Measurements from ENCODE around the gene KLF17. TPM values are rescaled to one million over a fixed set of nuclear protein-coding genes. Genes with fewer than 3 reads are reported as not detected.

The KLF17 gene
- total and polyA plus RNA-seq, 2 of the 8 experiments (the other 6 are each of a cell fraction or from before 2014, with no cell fraction given): not detected

DNA sequence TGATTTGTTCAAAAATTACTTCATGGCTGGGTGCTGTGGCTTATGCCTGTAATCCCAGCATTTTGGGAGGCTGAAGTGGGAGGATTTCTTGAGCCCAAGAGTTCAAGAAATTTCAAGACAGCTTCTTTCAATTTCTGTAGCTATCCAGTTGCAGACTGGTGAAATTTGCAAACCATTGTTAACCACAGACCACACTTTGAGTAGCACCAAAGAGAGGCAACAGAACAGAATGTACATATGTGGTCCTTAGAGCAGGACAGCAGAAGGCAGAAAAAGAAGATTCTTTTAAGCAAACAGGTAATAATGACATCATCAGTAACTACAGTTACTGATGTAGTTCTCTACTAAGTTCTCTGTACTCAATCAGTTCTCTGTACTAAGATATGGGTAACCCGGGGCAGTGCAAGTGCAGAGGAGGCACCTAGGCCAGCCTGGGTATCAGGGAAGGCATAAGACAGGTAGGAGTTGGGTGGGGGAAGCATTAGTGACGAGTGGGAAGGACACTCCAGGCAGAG is 5.5 kb upstream of the KLF17 start (continued):
- TF ChIP-seq, protein P1, sequence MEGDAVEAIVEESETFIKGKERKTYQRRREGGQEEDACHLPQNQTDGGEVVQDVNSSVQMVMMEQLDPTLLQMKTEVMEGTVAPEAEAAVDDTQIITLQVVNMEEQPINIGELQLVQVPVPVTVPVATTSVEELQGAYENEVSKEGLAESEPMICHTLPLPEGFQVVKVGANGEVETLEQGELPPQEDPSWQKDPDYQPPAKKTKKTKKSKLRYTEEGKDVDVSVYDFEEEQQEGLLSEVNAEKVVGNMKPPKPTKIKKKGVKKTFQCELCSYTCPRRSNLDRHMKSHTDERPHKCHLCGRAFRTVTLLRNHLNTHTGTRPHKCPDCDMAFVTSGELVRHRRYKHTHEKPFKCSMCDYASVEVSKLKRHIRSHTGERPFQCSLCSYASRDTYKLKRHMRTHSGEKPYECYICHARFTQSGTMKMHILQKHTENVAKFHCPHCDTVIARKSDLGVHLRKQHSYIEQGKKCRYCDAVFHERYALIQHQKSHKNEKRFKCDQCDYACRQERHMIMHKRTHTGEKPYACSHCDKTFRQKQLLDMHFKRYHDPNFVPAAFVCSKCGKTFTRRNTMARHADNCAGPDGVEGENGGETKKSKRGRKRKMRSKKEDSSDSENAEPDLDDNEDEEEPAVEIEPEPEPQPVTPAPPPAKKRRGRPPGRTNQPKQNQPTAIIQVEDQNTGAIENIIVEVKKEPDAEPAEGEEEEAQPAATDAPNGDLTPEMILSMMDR (IDR thresholded peaks at IDR 0.05; ENCODE audit: control extremely low read depth in 1 of 3, insufficient read depth in 1 of 3, low read depth in 1 of 3, low read length in 3 of 3): no peak
- TF ChIP-seq BCL11A (IDR thresholded peaks at IDR 0.05; ENCODE audit: low read depth in 2 of 2, low read length in 2 of 2): no peak
- TF ChIP-seq SUZ12 (IDR thresholded peaks at IDR 0.05; ENCODE audit: low read length): no peak
- no peak for TF ChIP-seq TEAD4 (IDR thresholded peaks at IDR 0.05; ENCODE audit: low read depth, low read length)
- TF ChIP-seq SIX5 (IDR thresholded peaks at IDR 0.05; ENCODE audit: low read depth, low read length): no peak
- TF ChIP-seq EP300 (IDR thresholded peaks at IDR 0.05; ENCODE audit: borderline replicate concordance in 1 of 2, low read depth in 2 of 2, low read length in 2 of 2): no peak

Measured in H1 (cell line).